Activated CD8-positive, alpha-beta memory T cell treated with anti-CD3 and anti-CD28 coated beads, Interleukin-2, amount 50 U/mL, for 24 hours (primary cell): ENCODE measurements around the gene DAD1.
"Not testable (repeated sequence)": the region's sequence is repeated elsewhere in the genome, so short reads cannot be mapped to it uniquely, and the experiment has no call there.

Experiments used
- DNase-seq: peaks from one replicate; pipeline ENCODE4 v3.0.0-alpha.2; 2020; ENCODE audit errors: extremely low read depth

Gene DAD1

DNA sequence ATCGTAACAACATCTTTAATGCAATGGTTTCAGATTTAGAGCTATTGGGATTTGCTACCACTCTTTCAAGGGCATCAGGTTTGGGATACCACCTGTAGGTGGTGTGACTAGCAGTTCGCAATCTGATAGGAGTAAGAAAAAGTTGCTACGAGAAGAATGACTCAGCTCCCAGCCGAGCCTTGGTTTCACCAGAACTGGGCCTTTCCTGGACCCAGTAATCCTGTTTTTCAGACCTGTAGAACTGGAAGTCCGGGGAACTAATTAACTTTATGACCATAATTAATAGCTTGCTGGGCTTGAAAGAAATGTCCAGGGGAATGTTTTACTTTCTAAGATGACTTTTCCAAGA lies 9.8 kb upstream of the DAD1 start:
- no peak for DNase-seq

DNA sequence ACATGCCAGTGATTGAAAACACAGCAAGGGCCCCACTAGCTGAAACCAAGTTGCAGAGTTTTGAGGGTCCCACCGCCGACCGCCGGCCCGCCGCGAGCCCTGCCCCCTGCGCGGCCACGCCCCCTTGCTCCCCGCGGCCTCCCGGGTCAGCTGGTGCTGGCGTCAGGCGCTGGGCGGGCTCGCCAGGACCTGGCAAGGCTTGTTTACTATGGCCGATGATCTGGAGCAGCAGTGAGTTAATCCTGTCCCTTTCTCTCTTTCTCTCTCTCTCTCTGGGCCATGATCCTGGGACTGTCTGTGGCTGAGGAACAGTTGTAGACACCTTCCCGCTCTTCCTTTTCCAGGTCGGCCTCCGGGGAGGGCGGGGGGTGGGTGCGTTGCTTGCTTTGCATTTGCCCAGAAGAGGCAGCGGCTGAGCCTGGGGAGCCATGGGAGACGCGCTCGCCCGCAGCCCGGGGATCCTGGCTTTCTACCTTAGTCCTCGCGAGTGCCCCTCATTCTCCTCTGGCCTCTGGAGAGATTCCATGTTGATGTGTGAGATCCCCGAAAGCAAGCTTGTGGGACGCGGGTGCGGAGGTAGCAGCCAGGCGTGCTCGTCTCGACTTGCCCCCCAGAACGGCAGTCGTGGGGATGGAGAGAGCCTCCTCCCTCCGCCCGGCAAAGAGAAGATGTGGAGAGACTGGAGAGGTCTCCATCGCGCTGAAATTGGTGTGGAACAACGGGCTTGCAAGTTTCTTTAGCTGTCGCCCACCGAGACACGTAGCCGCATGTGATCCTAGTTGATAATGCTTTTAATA lies 9.3 kb upstream of the DAD1 start, which contains the start of gene ABHD4:
TSS of gene ABHD4 (plus strand) at position 202 of the 797 bp plus-strand sequence. CDS start at position 209, 7 bp downstream.
- DNase-seq, result no peak

DNA sequence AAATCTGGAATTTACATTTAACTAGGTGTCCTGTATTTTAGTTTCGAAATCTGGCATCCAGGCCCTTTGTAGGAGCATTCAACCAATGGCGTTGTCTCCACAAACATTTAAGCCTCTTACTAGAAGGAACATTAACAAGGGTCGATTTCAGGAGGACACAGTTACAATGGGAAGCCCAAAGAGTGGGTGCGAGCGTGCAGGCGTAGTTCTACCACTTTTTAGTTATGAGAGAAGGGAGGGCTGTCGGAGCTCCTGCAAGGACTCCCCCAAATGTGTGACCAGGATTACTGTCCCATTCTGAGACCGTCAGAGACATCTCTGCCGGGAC lies 8.7 kb upstream of the DAD1 start:
- DNase-seq, result no peak

DNA sequence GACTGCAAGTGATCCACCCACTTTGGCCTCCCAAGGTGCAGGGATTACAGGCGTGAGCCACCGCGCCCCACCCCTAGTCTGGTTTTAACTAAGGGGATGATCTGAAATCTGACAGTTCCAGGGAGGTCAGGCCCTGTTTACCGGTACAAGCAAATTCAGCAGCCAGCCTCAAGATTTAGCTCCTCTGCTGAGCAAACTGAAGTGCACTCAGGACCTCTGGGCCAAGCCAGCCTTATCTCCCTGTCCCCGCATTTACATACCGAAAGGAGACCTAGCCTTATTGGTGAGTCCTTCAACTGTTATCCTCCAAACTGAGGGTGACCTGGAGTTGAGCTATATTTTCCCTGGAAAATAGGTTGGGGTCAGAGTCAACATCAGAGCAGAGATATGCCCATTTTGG lies 8.2 kb upstream of the DAD1 start:
- no peak for DNase-seq

DNA sequence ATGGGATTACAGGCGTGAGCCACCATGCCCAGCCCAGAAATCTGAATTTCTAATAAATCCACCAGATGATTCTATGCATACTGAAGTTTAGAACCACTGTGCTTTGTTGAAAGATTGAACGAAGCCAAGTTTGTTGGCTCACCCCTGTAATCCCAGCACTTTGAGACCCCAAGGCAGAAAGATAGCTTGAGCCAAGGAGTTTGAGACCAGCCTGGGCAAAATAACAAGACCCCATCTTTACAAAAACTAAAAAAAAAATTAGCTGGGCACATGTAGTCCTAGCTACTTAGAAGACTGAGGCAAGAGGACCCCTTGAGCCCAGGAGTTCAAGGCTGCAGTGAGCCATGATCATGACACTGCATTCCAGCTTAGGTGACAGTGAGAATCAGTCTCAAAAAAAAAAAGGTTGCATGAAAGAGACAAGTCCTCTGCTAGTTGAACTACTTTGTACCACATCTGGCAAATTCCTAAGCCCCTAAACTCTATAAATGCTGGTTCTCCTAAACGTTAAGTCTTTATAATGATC lies 7.4 kb upstream of the DAD1 start:
- DNase-seq, result no peak

DNA sequence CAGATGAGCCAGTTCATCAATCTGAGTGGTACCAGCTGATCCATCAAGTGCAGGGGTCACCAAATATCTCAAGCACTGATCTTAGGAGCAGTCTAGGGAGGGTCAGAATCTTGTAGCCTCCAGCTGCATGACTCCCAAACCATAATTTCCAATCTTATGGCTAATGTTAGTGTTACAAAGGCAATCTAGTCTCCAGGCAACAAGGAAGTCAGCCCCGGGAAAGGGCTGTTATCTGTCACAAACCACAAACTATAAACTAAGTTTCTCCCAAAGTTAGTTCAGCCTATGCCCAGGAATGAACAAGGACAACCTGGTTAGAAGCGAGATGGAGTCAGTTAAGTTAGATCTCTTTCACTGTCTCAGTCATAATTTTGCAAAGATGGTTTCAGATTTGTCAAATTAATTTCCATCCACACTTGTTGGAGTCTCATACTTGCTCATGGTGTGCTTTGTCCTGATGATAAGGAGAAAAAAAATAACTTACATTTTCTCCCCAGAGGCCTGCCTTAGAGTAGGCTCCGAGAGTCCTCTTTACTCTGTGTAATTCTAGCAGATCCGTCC lies 5.2 kb upstream of the DAD1 start:
- no peak for DNase-seq

DNA sequence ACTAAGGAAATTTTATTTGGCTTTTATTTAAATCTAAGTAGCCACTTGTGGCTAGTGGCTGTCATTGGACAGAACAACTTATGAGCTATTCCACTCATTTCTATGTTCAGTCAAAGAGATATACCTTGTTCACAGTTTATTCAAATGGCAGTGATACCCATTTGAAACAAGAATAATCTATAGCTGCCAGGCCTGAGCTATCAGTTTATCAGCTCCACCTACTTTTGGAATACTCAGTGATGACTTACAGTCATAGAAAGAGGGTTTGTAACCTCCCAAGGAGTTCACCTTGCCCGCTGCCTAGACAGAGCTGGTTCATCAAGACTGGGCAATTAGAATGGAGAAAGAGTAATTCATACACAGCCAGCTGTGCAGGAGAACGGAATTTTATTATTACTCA lies 4.6 kb upstream of the DAD1 start:
- DNase-seq, result no peak

DNA sequence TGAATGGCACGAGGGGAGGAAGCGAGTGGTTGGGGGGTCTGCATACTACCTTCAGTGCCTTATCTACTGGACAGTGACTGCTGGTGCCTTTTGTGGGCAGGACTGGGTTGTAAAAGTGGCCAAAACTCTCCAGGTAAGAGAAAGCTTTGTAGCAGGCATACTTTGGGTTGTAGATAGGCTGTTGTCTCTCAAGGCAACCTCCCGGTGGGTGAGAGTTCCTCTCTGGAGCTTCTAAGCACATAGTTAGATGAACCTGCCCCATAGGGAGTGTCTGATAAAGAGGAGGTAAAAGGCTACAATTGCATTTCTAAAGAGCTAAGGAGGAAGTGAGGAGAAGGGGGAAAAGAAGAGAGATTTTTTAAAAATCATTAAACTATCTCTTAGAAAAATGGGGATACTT lies 4.2 kb upstream of the DAD1 start:
- DNase-seq, result no peak

DNA sequence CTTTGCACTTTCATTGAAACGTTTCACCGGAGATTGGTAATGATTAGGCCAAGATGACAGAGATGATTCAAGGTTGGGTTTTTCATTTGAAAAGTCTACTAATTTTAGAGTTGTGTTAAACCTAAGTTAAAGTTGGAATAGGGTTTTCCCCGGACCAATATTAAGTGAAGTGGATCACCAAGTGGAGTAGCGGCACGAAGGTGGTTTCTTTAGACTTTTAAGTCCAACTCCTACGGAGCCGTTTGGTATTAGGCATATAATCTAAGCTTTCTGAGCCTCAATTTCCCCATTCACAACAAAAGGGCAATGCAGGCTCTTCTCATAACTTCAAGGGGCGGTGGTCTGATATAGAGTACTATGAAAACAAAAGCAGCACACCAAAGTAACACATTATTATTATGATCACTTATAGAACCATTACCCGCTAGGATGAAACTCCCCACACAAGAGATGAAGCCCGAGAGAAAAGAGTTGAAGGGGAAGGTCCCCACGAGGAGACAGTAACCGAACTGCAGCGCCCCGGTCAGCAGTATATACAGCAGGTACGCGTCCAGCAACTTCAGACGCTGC lies 413 bp downstream of the DAD1 start:
- no peak for DNase-seq

DNA sequence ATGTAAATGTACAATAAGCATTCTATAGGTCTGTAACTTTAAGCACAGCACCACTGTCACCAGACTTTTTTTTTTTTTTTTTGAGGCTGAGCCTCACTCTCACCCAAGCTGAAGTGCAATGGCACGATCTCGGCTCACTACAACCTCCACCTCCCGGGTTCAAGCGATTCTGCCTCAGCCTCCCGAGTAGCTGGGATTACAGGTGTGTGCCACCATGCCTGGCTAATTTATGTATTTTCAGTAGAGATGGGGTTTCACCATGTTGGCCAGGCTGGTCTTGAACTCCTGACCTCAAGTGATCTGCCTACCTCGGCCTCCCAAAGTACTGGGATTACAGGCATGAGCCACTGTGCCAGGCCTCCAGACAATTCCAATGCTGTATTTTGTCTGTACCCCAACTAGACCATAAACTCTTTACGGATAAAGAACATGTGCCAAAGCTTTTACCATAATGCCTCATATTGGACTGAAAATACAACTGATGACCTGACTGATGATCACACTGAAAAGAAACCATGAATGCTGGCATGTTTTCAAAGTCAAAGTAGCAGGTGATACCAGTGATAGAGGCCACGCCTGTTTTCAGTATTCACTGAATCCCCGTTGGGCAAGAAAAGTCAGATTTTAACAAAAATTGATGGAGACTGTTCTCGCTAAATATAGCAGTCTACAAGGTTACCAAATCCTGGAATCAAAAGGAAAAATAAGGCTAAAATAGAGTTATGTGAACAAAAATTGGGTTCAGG lies 1.2 kb downstream of the DAD1 start:
- DNase-seq, result not testable (repeated sequence)

DNA sequence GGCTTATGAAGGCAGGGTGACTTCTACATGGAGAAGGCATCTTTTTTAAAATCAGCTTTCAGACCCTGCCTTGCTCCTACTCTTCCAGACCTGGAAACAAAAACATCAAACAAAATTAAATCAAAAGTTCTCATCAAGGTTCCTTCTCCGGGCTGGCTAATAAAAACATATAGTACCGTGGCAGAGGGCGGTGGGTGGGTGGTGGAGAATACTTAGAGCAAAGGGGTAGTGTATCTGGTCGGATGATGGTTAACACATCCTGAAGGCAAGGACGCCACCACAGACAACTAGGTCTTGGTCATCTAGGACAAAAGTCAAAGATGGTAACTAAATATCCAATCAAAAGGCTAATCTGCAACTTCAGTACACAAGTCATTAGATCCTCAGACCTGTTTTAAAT lies 1.8 kb downstream of the DAD1 start:
- no peak for DNase-seq

DNA sequence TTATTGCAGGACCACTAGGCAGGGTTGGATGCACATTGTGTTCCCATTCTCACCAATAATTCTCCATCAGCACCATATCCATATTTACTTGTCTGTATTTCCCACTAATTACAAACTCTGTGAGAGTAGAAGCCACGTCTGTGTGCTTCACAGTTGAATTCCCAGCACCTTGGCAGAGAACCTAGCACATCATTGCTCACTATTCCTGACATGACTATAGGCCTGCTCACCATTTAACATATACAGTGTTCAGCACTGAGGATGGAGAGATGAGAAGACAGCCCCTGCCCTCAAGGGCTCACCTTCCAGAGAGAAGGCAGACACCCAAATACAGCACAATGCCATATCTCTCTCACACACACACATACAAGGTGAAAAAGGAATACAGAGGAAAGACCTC lies 5.0 kb downstream of the DAD1 start:
- DNase-seq, result no peak

DNA sequence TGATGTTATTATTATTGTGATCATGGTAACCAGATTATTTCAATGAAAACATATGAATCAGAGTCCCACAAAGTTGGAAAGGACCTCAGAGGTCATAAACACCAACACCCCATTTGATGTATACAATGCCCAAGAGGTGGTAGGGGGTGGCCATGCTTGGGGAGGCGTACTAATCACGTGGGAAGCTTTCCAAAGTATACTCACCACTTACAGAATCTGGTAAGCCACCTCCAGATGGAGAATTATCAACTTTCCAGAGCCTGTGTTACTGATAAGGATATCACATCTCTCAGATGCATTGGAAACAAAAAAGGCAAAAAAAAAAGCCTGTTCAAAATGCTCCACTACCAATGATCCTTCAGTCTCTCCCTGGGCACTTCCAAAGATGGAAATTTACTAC lies 8.4 kb downstream of the DAD1 start:
- no peak for DNase-seq

DNA sequence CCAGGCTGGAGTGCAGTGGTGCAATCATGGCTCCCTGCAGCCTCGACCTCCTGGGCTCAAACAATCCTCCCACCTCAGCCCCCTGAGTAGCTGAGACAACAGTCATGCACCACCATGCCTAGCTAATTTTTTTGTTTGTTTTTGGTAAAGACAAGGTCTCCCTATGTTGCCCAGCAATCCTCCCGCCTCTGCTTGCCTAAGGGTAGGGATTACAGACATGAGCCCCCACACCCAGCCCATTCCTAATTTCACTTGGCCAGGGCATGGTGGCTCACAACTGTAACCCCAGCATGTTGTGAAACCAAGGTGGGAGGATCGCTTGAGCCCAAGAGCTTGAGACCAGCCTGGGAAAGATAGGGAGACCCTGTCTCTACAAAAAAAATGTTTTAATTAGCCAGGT lies 9.1 kb downstream of the DAD1 start:
- no peak for DNase-seq

DNA sequence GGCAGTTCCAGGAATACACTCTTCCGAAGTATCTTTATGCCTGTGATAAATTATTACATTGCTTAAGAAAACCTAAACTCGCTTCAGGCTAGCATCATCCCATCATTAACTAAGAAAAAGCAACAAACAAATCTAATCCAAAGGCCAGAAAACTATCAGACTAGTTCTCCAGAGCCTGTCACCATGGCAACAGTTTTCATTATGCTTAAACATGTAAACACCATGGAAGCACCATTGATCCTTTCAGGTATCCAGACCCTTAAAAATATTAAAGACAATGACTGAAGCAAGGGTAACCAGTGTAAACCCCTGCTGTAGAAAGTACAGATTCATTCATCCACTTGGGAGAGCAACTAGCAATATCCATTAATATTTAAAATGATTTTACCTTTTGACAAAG lies 9.8 kb downstream of the DAD1 start:
- DNase-seq, result no peak

DNA sequence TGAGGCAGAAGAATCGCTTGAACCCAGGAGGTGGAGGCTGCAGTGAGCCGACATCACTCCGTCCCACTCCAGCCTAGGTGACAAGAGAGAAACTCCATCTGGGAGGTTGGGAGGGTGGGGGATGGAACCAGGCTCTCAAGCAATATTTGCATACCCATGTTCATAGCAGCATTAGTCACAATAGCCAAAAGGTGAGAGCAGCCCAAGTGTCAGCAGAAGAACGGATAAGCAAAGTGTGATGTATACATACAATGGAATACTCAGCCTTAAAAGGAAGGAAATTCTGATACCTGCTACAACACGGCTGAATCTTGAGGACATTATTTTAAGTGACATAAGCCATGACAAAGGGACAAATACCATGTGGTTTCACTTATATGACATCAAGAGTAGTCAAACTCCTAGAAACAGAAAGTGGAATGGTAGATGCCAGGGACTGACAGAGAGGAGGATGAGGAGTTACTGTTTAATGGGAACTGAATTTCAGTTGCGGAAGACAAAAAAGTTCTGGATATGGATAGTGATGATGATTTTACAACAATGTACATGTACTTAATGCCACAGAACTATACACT lies 11.6 kb downstream of the DAD1 start:
- DNase-seq, result no peak

DNA sequence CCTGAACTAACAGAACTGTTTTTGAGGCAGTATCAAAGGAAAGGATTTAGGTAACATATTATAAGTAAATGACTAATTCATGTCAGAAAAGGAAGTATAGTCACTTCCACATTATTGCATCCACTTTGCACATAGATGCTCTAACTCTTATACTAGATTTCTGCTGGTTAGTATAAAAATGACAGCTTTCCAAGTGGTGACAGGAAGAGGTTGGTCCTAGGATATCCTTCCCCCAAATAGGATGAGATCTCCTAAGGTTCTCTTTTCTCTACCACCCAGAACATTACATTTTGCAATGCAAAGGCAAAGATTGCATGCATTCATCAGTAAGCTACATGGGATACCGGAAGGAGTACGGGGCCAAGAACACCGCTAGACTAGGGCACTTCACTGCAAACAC lies 15.2 kb downstream of the DAD1 start:
- DNase-seq, result no peak

DNA sequence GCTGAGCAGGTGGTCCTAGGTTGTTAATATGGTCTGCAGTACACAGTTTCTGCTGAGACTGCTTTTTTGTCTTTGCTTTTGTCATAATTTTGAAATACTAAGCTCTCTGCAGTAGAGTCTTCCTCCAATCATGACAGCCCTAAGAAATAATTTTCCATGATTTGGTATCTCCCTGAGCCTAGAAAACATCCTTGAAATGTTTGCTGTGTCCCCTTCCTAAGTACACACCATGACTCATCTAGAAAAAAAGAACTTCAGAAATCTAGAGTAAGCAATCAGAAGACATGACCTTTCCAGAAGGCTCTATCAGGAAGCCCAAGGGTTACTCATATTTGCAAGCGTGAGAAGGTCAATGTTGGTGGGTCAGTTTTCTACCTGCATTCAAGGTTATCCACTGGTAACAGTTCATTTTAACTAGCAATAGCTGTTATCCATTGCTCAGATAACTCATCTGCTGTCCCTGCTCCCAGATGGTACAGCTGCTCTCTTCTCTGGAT lies 16.4 kb downstream of the DAD1 start:
- DNase-seq, result no peak

DNA sequence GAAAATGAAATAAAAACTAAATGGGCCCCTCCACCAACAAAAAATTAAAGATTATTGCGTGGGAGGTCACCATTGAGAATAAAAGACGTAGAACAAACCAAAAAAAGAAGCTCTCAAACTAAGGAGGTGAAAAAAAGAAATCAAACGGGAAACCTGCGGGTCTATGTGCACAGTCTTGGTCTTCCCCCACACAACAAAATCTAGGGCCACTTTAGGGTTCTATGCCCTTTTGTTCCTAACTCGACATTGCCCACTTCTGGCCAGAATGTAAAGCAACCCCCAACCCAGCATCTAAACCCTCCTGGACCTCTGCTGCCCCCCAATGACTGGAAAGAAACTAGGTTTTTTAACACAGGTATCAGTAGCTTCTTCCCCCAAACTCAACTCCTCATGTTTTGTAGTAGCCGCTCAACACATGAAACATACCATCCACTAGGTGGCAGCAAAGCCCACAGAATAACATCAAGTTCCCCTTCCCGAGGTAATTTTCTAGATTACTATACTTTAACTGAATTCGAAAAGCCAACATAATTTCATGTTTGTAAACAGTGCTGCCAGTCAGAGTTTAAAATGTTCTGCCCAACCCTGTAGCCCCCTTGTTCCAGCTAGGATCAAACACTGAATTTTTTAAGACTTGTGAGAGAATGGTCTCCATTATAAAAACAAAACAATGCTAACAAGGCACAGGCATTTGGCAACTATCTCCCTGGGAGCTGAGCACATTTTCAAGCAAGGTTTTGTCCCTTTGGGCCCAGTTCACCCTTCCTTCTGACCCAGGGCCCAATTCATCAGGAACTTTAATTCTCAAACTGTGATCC lies 18.7 kb downstream of the DAD1 start:
- no peak for DNase-seq

DNA sequence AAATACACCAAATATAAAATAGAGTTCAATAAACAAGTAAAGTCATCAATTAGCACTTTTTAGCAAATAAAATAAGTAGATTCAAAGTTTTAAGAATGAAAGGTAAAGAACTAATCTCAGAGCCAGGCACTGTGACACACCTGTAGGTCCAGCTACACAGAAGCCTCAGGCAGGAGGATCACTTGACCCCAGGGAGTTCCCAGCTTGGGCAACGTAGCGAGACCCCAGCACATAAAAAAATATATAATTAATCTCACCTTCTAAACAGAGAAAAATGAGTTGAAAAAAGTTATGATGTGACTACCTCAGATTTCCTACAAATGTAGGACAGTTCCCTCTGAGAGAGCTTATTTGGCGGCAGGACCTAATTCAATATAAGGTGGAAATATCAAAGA lies 19.3 kb downstream of the DAD1 start:
- DNase-seq, result no peak

DNA sequence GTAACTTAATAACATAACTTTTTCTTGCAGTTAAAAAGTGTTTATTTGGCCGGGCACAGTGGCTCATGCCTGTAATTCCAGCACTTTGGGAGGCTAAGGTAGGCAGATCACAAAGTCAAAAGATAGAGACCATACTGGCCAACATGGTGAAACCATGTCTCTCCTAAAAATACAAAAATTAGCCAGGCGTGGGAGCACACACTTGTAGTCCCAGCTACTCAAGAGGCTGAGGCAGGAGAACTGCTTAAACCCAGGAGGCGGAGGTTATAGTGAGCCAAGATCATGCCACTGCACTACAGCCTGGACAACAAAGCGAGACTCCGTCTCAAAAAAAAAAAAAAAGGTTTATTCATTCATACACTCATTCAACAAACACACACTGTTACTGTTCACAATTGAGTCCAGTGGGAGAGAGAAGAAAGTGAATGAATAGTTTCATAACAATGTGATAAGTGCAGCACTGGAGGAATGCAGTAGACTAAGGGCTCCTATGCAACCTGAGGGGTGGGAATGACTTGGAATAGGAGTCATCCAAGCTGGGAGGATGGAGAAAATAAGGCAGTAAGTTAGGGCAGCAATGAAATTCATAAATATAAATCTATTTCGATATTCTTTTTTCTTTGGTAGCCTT lies 19.8 kb downstream of the DAD1 start:
- no peak for DNase-seq
